HG02885 (cell line): ENCODE measurements around the gene PHF21B.
"Not testable (repeated sequence)": the region's sequence is repeated elsewhere in the genome, so short reads cannot be mapped to it uniquely, and the experiment has no call there.

Experiments used
- ATAC-seq: cut with Tn5 transposase; IDR thresholded peaks from one replicate; pipeline ENCODE4 v1.9.1; 2021; ENCODE audit warnings: mild to moderate bottlenecking; ENCODE audit not compliant: unreplicated experiment, poor library complexity

PHF21B gene

GRCh38 chr22:45009606-45010531, at the start of gene PHF21B:
TSS of gene PHF21B (minus strand) at chr22:45010005. CDS start at chr22:45009549, 456 bp downstream.
- no peak for ATAC-seq

GRCh38 chr22:45059296-45059695, 49.5 kb upstream of the PHF21B start:
- ATAC-seq: no peak

- ATAC-seq: no peak
Observed at GRCh38 chr22:45058622-45058912, 48.8 kb upstream of the PHF21B start.

GRCh38 chr22:45055936-45056335, 46.1 kb upstream of the PHF21B start:
- ATAC-seq: no peak

GRCh38 chr22:45053571-45053970, 43.8 kb upstream of the PHF21B start:
- ATAC-seq: no peak

GRCh38 chr22:45053094-45053493, 43.3 kb upstream of the PHF21B start:
- no peak for ATAC-seq

- ATAC-seq: not testable (repeated sequence)
Observed at GRCh38 chr22:45052665-45053064, 42.9 kb upstream of the PHF21B start.

- no peak for ATAC-seq
Observed at GRCh38 chr22:45051946-45052345, 42.1 kb upstream of the PHF21B start.

- ATAC-seq: no peak
Observed at GRCh38 chr22:45051419-45051818, 41.6 kb upstream of the PHF21B start.

GRCh38 chr22:45047260-45047659, 37.5 kb upstream of the PHF21B start:
- ATAC-seq: no peak

- ATAC-seq: no peak
Observed at GRCh38 chr22:45045208-45045607, 35.4 kb upstream of the PHF21B start.

- ATAC-seq: no peak
Observed at GRCh38 chr22:45042263-45042662, 32.5 kb upstream of the PHF21B start.

- ATAC-seq: no peak
Observed at GRCh38 chr22:45039133-45039532, 29.3 kb upstream of the PHF21B start.

GRCh38 chr22:45036154-45036553, 26.3 kb upstream of the PHF21B start:
- ATAC-seq: no peak

GRCh38 chr22:45034821-45035220, 25.0 kb upstream of the PHF21B start:
- ATAC-seq: no peak

- ATAC-seq: no peak
Observed at GRCh38 chr22:45034156-45034555, 24.4 kb upstream of the PHF21B start.

GRCh38 chr22:45033136-45033535, 23.3 kb upstream of the PHF21B start:
- no peak for ATAC-seq

- no peak for ATAC-seq
Observed at GRCh38 chr22:45031629-45032403, 22.0 kb upstream of the PHF21B start.

GRCh38 chr22:45029501-45029900, 19.7 kb upstream of the PHF21B start:
- ATAC-seq: no peak

GRCh38 chr22:45026511-45026910, 16.7 kb upstream of the PHF21B start:
- ATAC-seq: no peak

GRCh38 chr22:45023431-45023830, 13.6 kb upstream of the PHF21B start:
- no peak for ATAC-seq
